HG02571 (cell line): ENCODE measurements around the gene RAP1GAP.

Source experiments
- ATAC-seq: cut with Tn5 transposase; IDR thresholded peaks from one replicate; pipeline ENCODE4 v1.9.1; 2021; ENCODE audit warnings: mild to moderate bottlenecking, moderate library complexity; ENCODE audit not compliant: unreplicated experiment

RAP1GAP gene

GRCh38 chr1:21559788-21560567 is 109.2 kb downstream of the RAP1GAP start:
- no peak for ATAC-seq

GRCh38 chr1:21553116-21553926 is 115.8 kb downstream of the RAP1GAP start:
- ATAC-seq: no peak

GRCh38 chr1:21552715-21553114 is 116.4 kb downstream of the RAP1GAP start:
- ATAC-seq: no peak

GRCh38 chr1:21550866-21551475 is 118.2 kb downstream of the RAP1GAP start:
- no peak for ATAC-seq

GRCh38 chr1:21550097-21550496 is 119.1 kb downstream of the RAP1GAP start:
- ATAC-seq: no peak

- no peak for ATAC-seq
Observed at GRCh38 chr1:21547876-21548275, 121.3 kb downstream of the RAP1GAP start.
